HepG2 (cell line): ENCODE results near the gene PAPPA. TPM values are rescaled to one million over a fixed set of nuclear protein-coding genes. Genes with fewer than 3 reads are reported as not detected.

ENCODE experiments used
- ATF7-NPFF ChIP-seq: sonication (generic); formaldehyde crosslinking; IDR thresholded peaks from 2 replicates; pipeline ENCODE4 v1.8.1; 2023; ENCODE audit warnings: mild to moderate bottlenecking, low read depth, missing genetic modification reagents, moderate library complexity
- FOXM1 ChIP-seq: sonication (generic); formaldehyde crosslinking; IDR thresholded peaks from 2 replicates; pipeline ENCODE4 v1.5.0; 2020; ENCODE audit warnings: missing genetic modification reagents
- NCOA1 ChIP-seq: sonication (generic); formaldehyde crosslinking; IDR thresholded peaks from 2 replicates; pipeline ENCODE4 v1.9.0; 2021; ENCODE audit warnings: missing genetic modification reagents
- NCOA2 ChIP-seq: sonication (generic); formaldehyde crosslinking; IDR thresholded peaks from 2 replicates; pipeline ENCODE4 v1.8.0; 2022; ENCODE audit warnings: inconsistent platforms
- PCBP1 ChIP-seq: fragments of 200-400 bp; formaldehyde crosslinking; IDR thresholded peaks from 2 replicates; pipeline ENCODE4 v1.6.1; 2017; ENCODE audit warnings: mild to moderate bottlenecking, low read depth, low read length, borderline replicate concordance
- RAD21 ChIP-seq: fragments of 450-650 bp; formaldehyde crosslinking; IDR thresholded peaks from 2 replicates; pipeline ENCODE4 v1.5.0; 2020; ENCODE audit warnings: mild to moderate bottlenecking
- RXRA ChIP-seq: sonication (generic); formaldehyde crosslinking; IDR thresholded peaks from 2 replicates; pipeline ENCODE4 v1.5.1; 2020; ENCODE audit warnings: missing genetic modification reagents
- SIX4 ChIP-seq: sonication (generic); formaldehyde crosslinking; IDR thresholded peaks from 2 replicates; pipeline ENCODE4 v1.4.0; 2020; ENCODE audit warnings: missing genetic modification reagents
- ZKSCAN8 ChIP-seq: IDR thresholded peaks from 2 replicates; pipeline ENCODE4 v1.6.1; 2016; ENCODE audit warnings: borderline replicate concordance, missing genetic modification reagents, missing compliant biosample characterization
- ZNF253 ChIP-seq: sonication (generic); formaldehyde crosslinking; IDR thresholded peaks from 2 replicates; pipeline ENCODE4 v1.8.0; 2022; ENCODE audit warnings: mild to moderate bottlenecking, missing genetic modification reagents, borderline replicate concordance
- ZNF33A ChIP-seq: sonication (generic); formaldehyde crosslinking; IDR thresholded peaks from 2 replicates; pipeline ENCODE4 v1.5.1; 2020; ENCODE audit warnings: missing genetic modification reagents, mild to moderate bottlenecking, moderate library complexity, borderline replicate concordance
- ZNF619 ChIP-seq: sonication (generic); formaldehyde crosslinking; IDR thresholded peaks from 2 replicates; pipeline ENCODE4 v1.4.0; 2020; ENCODE audit warnings: mild to moderate bottlenecking, missing genetic modification reagents
- ZNF720 ChIP-seq: sonication (generic); formaldehyde crosslinking; IDR thresholded peaks from 2 replicates; pipeline ENCODE4 v1.4.0; 2020; ENCODE audit warnings: missing genetic modification reagents
- ZNF768 ChIP-seq: sonication (generic); formaldehyde crosslinking; IDR thresholded peaks from 2 replicates; pipeline ENCODE4 v1.4.0; 2020; ENCODE audit warnings: missing genetic modification reagents
- polyA plus RNA-seq, 8 experiments: library from polyadenylated mRNA; depleted of rRNA in 3 of 8; stranded (reverse) in 7 of 8; unstranded in 1 of 8; fragments of >200 nt; fragmentation: Illumina TruSeq in 4 of 8; extraction: Trizol in 4 of 8; gene quantifications; 2 replicates each; pipeline versions ENCODE4 v1.2.1 to v1.2.3, GENCODE V29; 2011 to 2016; ENCODE audit warnings: low read depth in 4 of 8, missing spikeins in 1 of 8, mixed read lengths in 1 of 8; ENCODE audit not compliant: insufficient read depth in 1 of 8
- total RNA-seq, 5 experiments: library from RNA; depleted of rRNA; stranded (reverse); fragments of >200 nt; fragmentation: Illumina TruSeq; extraction: Trizol; gene quantifications; 2 replicates each; pipeline ENCODE4 v1.2.3, GENCODE V29; 2016; ENCODE audit warnings: low read depth in 1 of 5
- TF ChIP-seq, protein P1 (sequence below): sonication (generic); formaldehyde crosslinking; IDR thresholded peaks from 2 replicates; pipeline ENCODE4 v1.4.0; 2020; ENCODE audit warnings: missing genetic modification reagents
- TF ChIP-seq, protein P2 (sequence below): sonication (generic); formaldehyde crosslinking; IDR thresholded peaks from 2 replicates; pipeline ENCODE4 v1.4.0; 2020; ENCODE audit warnings: missing genetic modification reagents, borderline replicate concordance
- TF ChIP-seq, protein P3 (sequence below): sonication (generic); formaldehyde crosslinking; IDR thresholded peaks from 2 replicates; pipeline ENCODE4 v1.5.1; 2020; ENCODE audit warnings: missing genetic modification reagents, mild to moderate bottlenecking, borderline replicate concordance
- TF ChIP-seq, protein P4 (sequence below): sonication (generic); formaldehyde crosslinking; IDR thresholded peaks from 2 replicates; pipeline ENCODE4 v1.5.0; 2020; ENCODE audit warnings: missing genetic modification reagents
- TF ChIP-seq, protein P5 (sequence below): sonication (generic); formaldehyde crosslinking; IDR thresholded peaks from 2 replicates; pipeline ENCODE4 v1.4.0; 2020; ENCODE audit warnings: mild to moderate bottlenecking, missing genetic modification reagents

Gene PAPPA
- total and polyA plus RNA-seq, 2 of the 13 experiments (the other 11 are each of a cell fraction or from before 2014, with no cell fraction given): 0.09 to 0.11 TPM

DNA sequence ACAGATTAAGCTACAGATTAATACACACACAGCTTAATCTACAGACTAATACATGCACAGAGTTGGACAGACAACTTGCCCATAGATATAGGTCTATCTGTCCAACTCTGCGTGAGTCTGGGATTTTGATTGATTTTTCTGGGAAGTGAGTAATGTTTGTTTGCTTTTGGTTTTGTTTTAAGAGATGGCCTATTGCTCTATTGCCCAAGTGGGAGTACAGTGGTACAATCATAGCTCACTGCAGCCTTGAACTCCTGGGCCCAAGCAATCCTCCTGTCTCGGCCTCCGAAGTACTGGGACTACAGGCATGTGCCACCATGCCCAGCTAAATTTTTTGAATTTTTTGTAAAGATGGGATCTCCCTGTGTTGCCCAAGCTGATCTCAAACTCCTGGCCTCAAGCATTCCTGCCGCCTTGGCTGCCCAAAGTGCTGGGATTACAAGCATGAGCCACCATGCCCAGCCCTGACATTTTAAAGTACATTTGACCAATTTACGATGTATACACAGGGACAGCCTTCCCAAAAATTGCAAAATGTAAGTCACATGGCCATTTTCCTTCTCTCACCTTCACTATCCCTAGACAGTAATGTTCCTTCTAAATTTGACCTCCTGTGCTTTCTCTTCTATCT is 50.8 kb downstream of the PAPPA start (continued):
- TF ChIP-seq, protein P1, sequence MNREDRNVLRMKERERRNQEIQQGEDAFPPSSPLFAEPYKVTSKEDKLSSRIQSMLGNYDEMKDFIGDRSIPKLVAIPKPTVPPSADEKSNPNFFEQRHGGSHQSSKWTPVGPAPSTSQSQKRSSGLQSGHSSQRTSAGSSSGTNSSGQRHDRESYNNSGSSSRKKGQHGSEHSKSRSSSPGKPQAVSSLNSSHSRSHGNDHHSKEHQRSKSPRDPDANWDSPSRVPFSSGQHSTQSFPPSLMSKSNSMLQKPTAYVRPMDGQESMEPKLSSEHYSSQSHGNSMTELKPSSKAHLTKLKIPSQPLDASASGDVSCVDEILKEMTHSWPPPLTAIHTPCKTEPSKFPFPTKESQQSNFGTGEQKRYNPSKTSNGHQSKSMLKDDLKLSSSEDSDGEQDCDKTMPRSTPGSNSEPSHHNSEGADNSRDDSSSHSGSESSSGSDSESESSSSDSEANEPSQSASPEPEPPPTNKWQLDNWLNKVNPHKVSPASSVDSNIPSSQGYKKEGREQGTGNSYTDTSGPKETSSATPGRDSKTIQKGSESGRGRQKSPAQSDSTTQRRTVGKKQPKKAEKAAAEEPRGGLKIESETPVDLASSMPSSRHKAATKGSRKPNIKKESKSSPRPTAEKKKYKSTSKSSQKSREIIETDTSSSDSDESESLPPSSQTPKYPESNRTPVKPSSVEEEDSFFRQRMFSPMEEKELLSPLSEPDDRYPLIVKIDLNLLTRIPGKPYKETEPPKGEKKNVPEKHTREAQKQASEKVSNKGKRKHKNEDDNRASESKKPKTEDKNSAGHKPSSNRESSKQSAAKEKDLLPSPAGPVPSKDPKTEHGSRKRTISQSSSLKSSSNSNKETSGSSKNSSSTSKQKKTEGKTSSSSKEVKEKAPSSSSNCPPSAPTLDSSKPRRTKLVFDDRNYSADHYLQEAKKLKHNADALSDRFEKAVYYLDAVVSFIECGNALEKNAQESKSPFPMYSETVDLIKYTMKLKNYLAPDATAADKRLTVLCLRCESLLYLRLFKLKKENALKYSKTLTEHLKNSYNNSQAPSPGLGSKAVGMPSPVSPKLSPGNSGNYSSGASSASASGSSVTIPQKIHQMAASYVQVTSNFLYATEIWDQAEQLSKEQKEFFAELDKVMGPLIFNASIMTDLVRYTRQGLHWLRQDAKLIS (CRISPR knock-in tag): no peak
- peak; percentile 46; the same call in 1 of the 2 replicates for TF ChIP-seq ZNF33A (CRISPR knock-in tag)
- TF ChIP-seq, protein P2, sequence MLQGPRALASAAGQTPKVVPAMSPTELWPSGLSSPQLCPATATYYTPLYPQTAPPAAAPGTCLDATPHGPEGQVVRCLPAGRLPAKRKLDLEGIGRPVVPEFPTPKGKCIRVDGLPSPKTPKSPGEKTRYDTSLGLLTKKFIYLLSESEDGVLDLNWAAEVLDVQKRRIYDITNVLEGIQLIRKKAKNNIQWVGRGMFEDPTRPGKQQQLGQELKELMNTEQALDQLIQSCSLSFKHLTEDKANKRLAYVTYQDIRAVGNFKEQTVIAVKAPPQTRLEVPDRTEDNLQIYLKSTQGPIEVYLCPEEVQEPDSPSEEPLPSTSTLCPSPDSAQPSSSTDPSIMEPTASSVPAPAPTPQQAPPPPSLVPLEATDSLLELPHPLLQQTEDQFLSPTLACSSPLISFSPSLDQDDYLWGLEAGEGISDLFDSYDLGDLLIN (CRISPR knock-in tag): no peak
- no peak for TF ChIP-seq RAD21 (CRISPR knock-in tag)
- TF ChIP-seq ZNF619: no peak
- no peak for TF ChIP-seq SIX4 (CRISPR knock-in tag)
- TF ChIP-seq FOXM1: no peak
- no peak for TF ChIP-seq PCBP1
- TF ChIP-seq NCOA2 (CRISPR knock-in tag): peak; percentile 72
- TF ChIP-seq ZNF768 (CRISPR knock-in tag): no peak
- TF ChIP-seq ZKSCAN8 (CRISPR knock-in tag): no peak
- TF ChIP-seq, protein P3, sequence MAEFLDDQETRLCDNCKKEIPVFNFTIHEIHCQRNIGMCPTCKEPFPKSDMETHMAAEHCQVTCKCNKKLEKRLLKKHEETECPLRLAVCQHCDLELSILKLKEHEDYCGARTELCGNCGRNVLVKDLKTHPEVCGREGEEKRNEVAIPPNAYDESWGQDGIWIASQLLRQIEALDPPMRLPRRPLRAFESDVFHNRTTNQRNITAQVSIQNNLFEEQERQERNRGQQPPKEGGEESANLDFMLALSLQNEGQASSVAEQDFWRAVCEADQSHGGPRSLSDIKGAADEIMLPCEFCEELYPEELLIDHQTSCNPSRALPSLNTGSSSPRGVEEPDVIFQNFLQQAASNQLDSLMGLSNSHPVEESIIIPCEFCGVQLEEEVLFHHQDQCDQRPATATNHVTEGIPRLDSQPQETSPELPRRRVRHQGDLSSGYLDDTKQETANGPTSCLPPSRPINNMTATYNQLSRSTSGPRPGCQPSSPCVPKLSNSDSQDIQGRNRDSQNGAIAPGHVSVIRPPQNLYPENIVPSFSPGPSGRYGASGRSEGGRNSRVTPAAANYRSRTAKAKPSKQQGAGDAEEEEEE: no peak
- TF ChIP-seq RXRA (CRISPR knock-in tag): peak; percentile 18; the same call in 1 of the 2 replicates
- TF ChIP-seq ZNF720: no peak
- no peak for TF ChIP-seq ZNF253 (CRISPR knock-in tag)
- TF ChIP-seq, protein P4, sequence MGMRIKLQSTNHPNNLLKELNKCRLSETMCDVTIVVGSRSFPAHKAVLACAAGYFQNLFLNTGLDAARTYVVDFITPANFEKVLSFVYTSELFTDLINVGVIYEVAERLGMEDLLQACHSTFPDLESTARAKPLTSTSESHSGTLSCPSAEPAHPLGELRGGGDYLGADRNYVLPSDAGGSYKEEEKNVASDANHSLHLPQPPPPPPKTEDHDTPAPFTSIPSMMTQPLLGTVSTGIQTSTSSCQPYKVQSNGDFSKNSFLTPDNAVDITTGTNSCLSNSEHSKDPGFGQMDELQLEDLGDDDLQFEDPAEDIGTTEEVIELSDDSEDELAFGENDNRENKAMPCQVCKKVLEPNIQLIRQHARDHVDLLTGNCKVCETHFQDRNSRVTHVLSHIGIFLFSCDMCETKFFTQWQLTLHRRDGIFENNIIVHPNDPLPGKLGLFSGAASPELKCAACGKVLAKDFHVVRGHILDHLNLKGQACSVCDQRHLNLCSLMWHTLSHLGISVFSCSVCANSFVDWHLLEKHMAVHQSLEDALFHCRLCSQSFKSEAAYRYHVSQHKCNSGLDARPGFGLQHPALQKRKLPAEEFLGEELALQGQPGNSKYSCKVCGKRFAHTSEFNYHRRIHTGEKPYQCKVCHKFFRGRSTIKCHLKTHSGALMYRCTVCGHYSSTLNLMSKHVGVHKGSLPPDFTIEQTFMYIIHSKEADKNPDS (CRISPR knock-in tag): peak; percentile 85; the same call in 1 of the 2 replicates
- TF ChIP-seq, protein P5, sequence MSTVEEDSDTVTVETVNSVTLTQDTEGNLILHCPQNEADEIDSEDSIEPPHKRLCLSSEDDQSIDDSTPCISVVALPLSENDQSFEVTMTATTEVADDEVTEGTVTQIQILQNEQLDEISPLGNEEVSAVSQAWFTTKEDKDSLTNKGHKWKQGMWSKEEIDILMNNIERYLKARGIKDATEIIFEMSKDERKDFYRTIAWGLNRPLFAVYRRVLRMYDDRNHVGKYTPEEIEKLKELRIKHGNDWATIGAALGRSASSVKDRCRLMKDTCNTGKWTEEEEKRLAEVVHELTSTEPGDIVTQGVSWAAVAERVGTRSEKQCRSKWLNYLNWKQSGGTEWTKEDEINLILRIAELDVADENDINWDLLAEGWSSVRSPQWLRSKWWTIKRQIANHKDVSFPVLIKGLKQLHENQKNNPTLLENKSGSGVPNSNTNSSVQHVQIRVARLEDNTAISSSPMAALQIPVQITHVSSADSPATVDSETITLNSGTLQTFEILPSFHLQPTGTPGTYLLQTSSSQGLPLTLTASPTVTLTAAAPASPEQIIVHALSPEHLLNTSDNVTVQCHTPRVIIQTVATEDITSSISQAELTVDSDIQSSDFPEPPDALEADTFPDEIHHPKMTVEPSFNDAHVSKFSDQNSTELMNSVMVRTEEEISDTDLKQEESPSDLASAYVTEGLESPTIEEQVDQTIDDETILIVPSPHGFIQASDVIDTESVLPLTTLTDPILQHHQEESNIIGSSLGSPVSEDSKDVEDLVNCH: no peak
- TF ChIP-seq ATF7-NPFF: no peak
- no peak for TF ChIP-seq NCOA1 (CRISPR knock-in tag)
